ENCODE results near the gene CEP85L.

- no peak for TF ChIP-seq CTCF (IDR thresholded peaks at IDR 0.05)
- no peak for TF ChIP-seq POLR2A (IDR thresholded peaks at IDR 0.05)
- no peak for TF ChIP-seq EP300 (IDR thresholded peaks at IDR 0.05)
- no peak for TF ChIP-seq POLR2AphosphoS5 (IDR thresholded peaks at IDR 0.05)
Observed at GRCh38 chr6:118606268-118606667, 45.1 kb downstream of the CEP85L start.

All from gastroesophageal sphincter (tissue), 3 donors.